Measurements from ENCODE around the gene MLLT10.
A peak's percentile ranks its signal among the peaks of the same experiment; 100 is the strongest.

DNA sequence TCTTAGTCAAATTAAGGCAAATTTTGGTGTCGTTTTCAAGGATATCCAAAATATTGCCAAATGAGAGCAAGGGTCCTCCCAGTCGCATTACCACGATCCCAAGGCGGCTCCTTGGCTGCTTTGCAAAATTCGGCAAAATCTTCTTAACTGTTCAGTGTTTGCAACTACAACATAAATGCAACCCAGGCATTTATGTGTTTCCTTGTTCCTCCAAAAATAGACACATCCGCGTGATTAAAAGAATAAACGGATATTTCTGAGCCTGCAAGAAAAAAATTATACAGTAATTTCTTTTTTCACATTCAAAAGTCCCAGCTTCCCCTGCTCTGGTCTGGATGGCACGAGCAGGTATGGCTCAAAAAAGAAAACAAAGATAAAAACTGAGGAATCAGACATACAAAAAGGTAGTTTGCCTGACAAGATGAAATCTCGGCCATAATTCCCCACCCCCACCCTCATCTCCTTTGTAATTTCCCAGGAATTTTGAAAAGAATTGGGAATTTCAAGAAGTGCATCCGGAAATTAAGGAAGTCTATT is 14.6 kb upstream of the MLLT10 start:
- TF ChIP-seq, protein P1, sequence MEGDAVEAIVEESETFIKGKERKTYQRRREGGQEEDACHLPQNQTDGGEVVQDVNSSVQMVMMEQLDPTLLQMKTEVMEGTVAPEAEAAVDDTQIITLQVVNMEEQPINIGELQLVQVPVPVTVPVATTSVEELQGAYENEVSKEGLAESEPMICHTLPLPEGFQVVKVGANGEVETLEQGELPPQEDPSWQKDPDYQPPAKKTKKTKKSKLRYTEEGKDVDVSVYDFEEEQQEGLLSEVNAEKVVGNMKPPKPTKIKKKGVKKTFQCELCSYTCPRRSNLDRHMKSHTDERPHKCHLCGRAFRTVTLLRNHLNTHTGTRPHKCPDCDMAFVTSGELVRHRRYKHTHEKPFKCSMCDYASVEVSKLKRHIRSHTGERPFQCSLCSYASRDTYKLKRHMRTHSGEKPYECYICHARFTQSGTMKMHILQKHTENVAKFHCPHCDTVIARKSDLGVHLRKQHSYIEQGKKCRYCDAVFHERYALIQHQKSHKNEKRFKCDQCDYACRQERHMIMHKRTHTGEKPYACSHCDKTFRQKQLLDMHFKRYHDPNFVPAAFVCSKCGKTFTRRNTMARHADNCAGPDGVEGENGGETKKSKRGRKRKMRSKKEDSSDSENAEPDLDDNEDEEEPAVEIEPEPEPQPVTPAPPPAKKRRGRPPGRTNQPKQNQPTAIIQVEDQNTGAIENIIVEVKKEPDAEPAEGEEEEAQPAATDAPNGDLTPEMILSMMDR (IDR thresholded peaks at IDR 0.05; ENCODE audit: poor library complexity) = no peak
- peak; percentile 43 for TF ChIP-seq EZH2phosphoT487 (IDR thresholded peaks at IDR 0.05; ENCODE audit: low read depth, severe bottlenecking, unreplicated experiment)

Data from hepatocyte (in vitro differentiated cells).